Measurements from ENCODE around the gene SNX7. TPM values are rescaled to one million over a fixed set of nuclear protein-coding genes. Genes with fewer than 3 reads are reported as not detected.
A peak's percentile ranks its signal among the peaks of the same experiment; 100 is the strongest.

Gene SNX7
- total RNA-seq, 1 experiment from 2014 or later = 18.8 TPM

- TF ChIP-seq CBX3 (IDR thresholded peaks at IDR 0.05; ENCODE audit: low read depth) (no peak), EGR1 (IDR thresholded peaks at IDR 0.05; ENCODE audit: low read depth) (no peak), ZBTB33 (IDR thresholded peaks at IDR 0.05; ENCODE audit: extremely low read depth, insufficient replicate concordance, low read length) (no peak)
Measured at GRCh38 chr1:98659879-98660278, 1.6 kb upstream of the SNX7 start (continued).

GRCh38 chr1:98660940-98661543 is 479 bp upstream of the SNX7 start:
- ChIA-PET POLR2A (no interaction called here), CTCF (no interaction called here), RAD21 (ENCODE audit: low non-redundant PET in 1 of 2, low total read pairs in 2 of 2, uncharacterized antibody in 2 of 2, unreplicated experiment in 2 of 2) (no interaction called here)
- Histone ChIP-seq H3K4me3 (replicated peaks in 1 of 2; ENCODE audit: low read depth in 1 of 2, low read length in 2 of 2) (peak overlapping the region; percentile 70 to 71), H3K9ac (ENCODE audit: low read length) (peak overlapping the region; percentile 71), H3K9me2 (ENCODE audit: insufficient read depth) (no peaks in the 10 kb centered on the region), H3K36me3 (ENCODE audit: control insufficient read depth in 1 of 2, insufficient read depth in 2 of 2, low read length in 2 of 2) (no peaks in the 10 kb centered on the region), H3K9me3 (ENCODE audit: control insufficient read depth in 1 of 2, insufficient read depth in 1 of 2, low read depth in 1 of 2, low read length in 2 of 2) (no peaks in the 10 kb centered on the region), H4K20me1 (ENCODE audit: insufficient read depth) (no peaks in the 10 kb centered on the region), H3K27me3 (ENCODE audit: insufficient read depth, low read length) (no peaks in the 10 kb centered on the region), H2AFZ (ENCODE audit: low read depth, low read length, poor library complexity, severe bottlenecking) (peak overlapping the region; percentile 80), H3K79me2 (ENCODE audit: insufficient read depth, low read length) (no peaks in the 10 kb centered on the region), H3K4me1 (ENCODE audit: control insufficient read depth in 1 of 2, insufficient read depth in 2 of 2, low read length in 2 of 2) (peaks cover 7 to 10% of the 10 kb centered on the region in 2 experiments; a peak in 3 of 4 replicates), H3K27ac (ENCODE audit: low read depth, low read length) (peak overlapping the region; percentile 73), H3K4me2 (ENCODE audit: low read length) (peak overlapping the region; percentile 80)
- DNase-seq (ENCODE audit: low read depth, low spot score) = no peak
- TSS peak; percentile 83 for BruUV-seq (replicated peaks)
- TF ChIP-seq SRF (IDR thresholded peaks at IDR 0.05; ENCODE audit: low read depth) (no peak), CBX3 (IDR thresholded peaks at IDR 0.05; ENCODE audit: low read depth) (no peak), ZBTB33 (IDR thresholded peaks at IDR 0.05; ENCODE audit: extremely low read depth, insufficient replicate concordance, low read length) (no peak), EGR1 (IDR thresholded peaks at IDR 0.05; ENCODE audit: low read depth) (no peak), RAD21 (IDR thresholded peaks at IDR 0.05; ENCODE audit: low read depth) (no peak), POLR2A (IDR thresholded peaks at IDR 0.05; ENCODE audit: borderline replicate concordance, extremely low read depth, insufficient read depth, insufficient read length) (peak; percentile 49)
- intact Hi-C loops (cut with micrococcal nuclease) = no loop called here
- ATAC-seq = no peak; the same call in 1 of the 2 replicates

All from HCT116 (cell line).